22Rv1 (cell line): ENCODE measurements around the gene CALHM2.

Experiments
- H3K27ac ChIP-seq: fragments of 450-650 bp; 2 replicates; pipeline ENCODE4 v1.5.1; 2017
- ZFX ChIP-seq: fragments of 450-650 bp; IDR thresholded peaks from 2 replicates; pipeline ENCODE4 v1.6.1; 2017; ENCODE audit warnings: antibody characterized with exemption, borderline replicate concordance
- TF ChIP-seq, protein P1 (sequence below): fragments of 450-650 bp; IDR thresholded peaks from 2 replicates; pipeline ENCODE4 v1.5.1; 2017; ENCODE audit warnings: mild to moderate bottlenecking

The CALHM2 gene

DNA sequence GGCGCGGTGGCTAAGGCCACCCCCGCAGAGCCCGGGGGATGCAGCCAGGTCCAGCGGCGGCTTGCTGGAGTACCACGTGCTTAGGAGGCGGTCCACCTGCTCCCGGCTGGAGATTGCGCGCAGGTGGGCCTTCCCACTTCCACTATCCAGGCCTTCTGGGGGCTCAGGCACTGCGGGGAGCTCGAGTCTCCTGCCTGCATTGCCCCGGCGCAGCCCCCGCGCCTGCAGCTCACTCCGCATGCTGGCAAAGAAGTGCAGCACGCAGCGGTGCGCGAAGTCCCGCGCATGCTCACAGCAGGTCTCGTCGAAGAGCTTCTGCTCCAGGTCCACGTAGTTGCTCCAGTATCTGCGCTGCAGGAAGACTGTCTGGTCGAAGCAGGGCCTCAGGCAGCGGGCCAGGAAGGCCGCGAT, 21.1 kb upstream of the CALHM2 start:
- TF ChIP-seq, protein P1, sequence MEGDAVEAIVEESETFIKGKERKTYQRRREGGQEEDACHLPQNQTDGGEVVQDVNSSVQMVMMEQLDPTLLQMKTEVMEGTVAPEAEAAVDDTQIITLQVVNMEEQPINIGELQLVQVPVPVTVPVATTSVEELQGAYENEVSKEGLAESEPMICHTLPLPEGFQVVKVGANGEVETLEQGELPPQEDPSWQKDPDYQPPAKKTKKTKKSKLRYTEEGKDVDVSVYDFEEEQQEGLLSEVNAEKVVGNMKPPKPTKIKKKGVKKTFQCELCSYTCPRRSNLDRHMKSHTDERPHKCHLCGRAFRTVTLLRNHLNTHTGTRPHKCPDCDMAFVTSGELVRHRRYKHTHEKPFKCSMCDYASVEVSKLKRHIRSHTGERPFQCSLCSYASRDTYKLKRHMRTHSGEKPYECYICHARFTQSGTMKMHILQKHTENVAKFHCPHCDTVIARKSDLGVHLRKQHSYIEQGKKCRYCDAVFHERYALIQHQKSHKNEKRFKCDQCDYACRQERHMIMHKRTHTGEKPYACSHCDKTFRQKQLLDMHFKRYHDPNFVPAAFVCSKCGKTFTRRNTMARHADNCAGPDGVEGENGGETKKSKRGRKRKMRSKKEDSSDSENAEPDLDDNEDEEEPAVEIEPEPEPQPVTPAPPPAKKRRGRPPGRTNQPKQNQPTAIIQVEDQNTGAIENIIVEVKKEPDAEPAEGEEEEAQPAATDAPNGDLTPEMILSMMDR: no peak
- no peak for TF ChIP-seq ZFX
- no peak overlapping the region for H3K27ac ChIP-seq

DNA sequence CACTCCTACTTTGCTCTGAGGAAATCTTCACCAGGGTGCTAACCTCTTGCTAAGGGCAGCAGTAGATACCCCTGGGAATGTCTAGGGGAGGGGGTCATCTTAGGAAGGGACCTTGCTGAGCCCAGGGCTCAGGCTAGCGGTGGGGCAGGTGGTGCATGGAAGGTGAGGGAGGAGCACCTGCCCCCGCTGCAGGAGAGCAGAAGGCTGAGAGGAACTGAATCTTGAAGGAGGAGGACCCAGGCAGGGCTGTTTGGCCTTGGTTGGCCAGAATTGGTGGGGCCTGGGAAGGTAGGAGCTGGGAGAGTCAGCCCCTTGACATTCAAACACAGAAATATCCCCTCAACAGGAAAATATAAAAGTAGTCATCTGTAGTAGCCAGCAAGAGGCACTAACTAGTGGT, 19.8 kb upstream of the CALHM2 start:
- no peak for TF ChIP-seq ZFX
- TF ChIP-seq, protein P1: no peak
- H3K27ac ChIP-seq: no peak overlapping the region

DNA sequence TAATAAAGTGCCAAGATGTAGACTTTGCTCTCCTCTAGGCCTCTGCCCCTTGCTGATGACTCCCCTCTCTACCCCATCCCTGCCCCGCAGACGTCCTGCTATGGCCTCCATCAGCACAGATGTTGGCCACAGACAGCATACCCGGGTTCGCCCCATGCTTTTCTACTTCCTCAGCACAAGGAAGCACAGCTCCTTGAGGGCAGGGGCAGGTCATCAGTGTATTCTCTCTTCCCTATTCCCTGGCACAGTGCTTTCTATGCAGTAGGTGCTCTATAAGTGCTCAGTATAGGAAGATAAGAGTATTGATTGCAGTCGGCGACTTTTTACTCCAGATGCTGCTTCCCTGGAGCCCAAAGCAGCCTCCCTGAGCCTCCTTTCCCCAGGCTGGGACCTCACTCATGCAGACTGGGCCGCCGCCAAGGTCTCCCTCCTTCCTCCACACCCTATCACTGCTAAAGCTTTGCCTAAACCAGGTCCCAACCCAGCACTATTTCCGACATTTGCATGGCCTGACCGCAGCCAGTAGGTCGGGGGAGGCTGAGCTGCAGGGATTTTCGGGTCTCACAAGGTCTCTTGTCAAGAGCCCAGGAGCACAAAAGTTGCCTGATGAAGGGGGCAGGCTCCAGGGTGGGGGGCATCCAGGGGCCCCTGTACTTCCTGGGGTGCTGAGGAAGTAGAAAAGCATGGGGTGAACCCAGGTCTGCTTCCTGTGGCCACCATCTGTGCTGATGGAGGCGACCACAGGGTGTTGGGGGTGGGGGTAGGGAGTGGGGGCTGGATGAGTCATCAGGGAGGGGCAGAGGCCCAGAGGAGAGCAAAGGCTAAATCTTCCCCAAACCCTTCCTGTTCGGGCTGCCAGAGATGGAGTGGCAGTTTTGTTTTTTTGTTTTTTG, 18.8 kb upstream of the CALHM2 start:
- TF ChIP-seq, protein P1: no peak
- no peak for TF ChIP-seq ZFX
- no peak overlapping the region for H3K27ac ChIP-seq

DNA sequence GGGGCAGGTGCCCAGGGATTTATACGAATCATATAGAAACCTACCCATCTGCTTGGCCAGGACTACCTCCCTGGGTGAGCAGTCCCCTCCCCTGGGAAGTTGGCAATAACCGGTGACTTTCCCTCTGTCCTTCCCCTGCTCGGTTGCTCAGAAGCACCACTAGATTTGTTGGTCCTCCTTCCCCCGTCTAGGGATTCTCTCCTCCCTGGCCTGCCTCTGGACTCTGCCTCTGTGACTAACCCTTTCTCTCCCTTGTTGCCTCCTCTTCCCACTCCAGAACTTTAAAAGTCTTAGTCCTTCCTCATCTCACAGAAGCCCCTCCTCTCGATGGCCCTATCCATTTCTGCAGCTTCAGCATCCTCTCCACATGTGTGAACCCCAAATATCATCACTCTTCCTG, 17.0 kb upstream of the CALHM2 start:
- H3K27ac ChIP-seq: no peak overlapping the region
- TF ChIP-seq, protein P1: no peak
- no peak for TF ChIP-seq ZFX

DNA sequence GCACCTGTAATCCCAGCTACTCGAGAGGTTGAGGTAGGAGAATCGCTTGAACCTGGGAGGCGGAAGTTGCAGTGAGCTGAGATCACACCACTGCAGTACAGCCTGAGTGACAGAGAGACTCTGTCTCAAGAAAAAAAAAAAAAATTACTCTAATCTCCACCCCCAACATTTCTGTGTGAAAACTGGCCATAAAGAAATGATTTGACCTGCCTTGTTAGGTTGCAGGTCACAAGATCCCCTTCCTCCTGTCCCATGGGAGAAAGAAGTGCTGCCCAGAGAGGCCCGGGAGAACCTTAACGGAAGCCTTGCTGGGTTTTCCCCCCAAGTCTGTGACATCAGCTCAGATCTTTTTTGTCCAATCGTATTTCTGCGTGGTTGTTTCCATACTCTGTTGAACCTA, 15.2 kb upstream of the CALHM2 start:
- H3K27ac ChIP-seq: no peak overlapping the region
- TF ChIP-seq, protein P1: no peak
- TF ChIP-seq ZFX: no peak

DNA sequence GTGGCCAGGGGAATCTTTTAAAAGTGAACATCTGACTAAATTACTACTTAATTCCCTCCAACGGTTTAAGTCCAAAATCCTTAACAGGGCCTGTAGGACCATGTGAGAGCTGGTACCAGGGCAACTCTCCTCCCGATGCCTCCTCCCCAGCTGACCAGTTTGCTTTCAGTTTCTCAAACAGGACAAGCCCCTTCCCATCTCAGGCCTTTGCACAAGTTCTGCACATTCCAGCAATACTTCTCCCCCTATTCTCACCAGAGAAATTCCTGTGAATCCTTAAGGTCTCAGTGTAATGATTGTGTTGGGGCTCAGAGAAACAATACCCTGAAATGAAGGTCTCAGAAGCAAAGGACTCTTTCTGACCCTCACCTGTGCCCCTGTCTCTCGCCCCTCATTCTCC, 14.6 kb upstream of the CALHM2 start:
- TF ChIP-seq, protein P1: no peak
- TF ChIP-seq ZFX: no peak

DNA sequence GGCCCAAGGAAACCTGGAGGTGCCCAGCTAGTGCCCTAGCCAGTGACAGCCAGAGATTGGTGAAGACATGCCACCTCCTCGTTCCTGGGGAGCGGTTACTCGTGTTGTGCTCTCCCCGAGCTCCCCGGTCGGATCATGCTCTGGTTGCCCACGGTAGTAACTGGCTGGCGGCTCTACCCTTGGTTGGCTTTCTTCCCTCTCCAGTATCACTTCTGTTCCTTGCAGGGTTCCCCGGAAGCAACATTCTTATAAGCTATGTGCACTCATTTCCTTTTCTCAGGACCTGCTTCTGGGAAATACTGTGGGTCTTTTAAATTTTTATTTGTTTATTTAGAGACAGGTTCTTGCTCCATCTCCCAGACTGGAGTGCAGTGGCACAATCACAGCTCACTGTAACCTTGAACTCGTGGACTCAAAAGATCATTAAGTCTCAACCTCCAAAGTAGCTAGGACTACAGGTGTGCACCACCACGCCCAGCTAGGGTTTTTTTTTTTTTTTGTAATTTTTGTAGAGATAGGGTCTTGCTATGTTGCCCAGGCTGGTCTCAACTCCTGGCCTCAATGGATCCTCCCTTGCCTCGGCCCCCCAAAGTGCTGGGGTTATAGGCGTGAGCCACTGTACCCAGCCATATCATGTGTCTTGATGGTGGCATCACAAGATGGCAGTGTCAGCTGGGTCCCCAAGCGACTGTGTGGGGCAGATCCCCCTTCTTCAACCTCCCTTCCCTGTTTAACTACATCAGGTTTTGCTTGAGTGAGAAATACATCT, 13.4 kb upstream of the CALHM2 start:
- TF ChIP-seq ZFX: no peak
- TF ChIP-seq, protein P1: no peak
- no peak overlapping the region for H3K27ac ChIP-seq

More for the DNA sequence above, 14.6 kb upstream of the CALHM2 start:
- no peak overlapping the region for H3K27ac ChIP-seq
